HG02571 (cell line): ENCODE data around the gene F9.
"Not testable (repeated sequence)": the region's sequence is repeated elsewhere in the genome, so short reads cannot be mapped to it uniquely, and the experiment has no call there.

Experiments used
- ATAC-seq: cut with Tn5 transposase; IDR thresholded peaks from one replicate; pipeline ENCODE4 v1.9.1; 2021; ENCODE audit warnings: mild to moderate bottlenecking, moderate library complexity; ENCODE audit not compliant: unreplicated experiment

F9 gene

GRCh38 chrX:139530550-139530949 is at the start of gene F9:
Gene F9, plus strand, starts transcription at chrX:139530739. Its CDS starts 26 bp downstream, at chrX:139530765.
- no peak for ATAC-seq

- ATAC-seq, result no peak
Measured at GRCh38 chrX:139483699-139484098, 46.8 kb upstream of the F9 start.

- no peak for ATAC-seq
Measured at GRCh38 chrX:139484591-139484990, 45.9 kb upstream of the F9 start.

GRCh38 chrX:139495324-139495723 is 35.2 kb upstream of the F9 start:
- ATAC-seq, result no peak

- ATAC-seq, result no peak
Measured at GRCh38 chrX:139506333-139506732, 24.2 kb upstream of the F9 start.

- ATAC-seq, result no peak
Measured at GRCh38 chrX:139508099-139508498, 22.4 kb upstream of the F9 start.

- no peak for ATAC-seq
Measured at GRCh38 chrX:139518475-139518874, 12.1 kb upstream of the F9 start.

GRCh38 chrX:139528829-139529228 is 1.7 kb upstream of the F9 start:
- ATAC-seq, result not testable (repeated sequence)

- no peak for ATAC-seq
Measured at GRCh38 chrX:139532834-139533233, 2.3 kb downstream of the F9 start.

- no peak for ATAC-seq
Measured at GRCh38 chrX:139533444-139533843, 2.9 kb downstream of the F9 start.

- no peak for ATAC-seq
Measured at GRCh38 chrX:139538907-139539790, 8.6 kb downstream of the F9 start.

- ATAC-seq, result no peak
Measured at GRCh38 chrX:139542652-139543051, 12.1 kb downstream of the F9 start.

- ATAC-seq, result no peak
Measured at GRCh38 chrX:139543920-139544319, 13.4 kb downstream of the F9 start.

- ATAC-seq, result no peak
Measured at GRCh38 chrX:139544591-139544990, 14.1 kb downstream of the F9 start.

GRCh38 chrX:139554376-139554775 is 23.8 kb downstream of the F9 start:
- ATAC-seq, result peak; percentile 5

GRCh38 chrX:139554991-139555675 is 24.6 kb downstream of the F9 start:
- ATAC-seq, result no peak

- no peak for ATAC-seq
Measured at GRCh38 chrX:139559383-139560042, 29.0 kb downstream of the F9 start.

GRCh38 chrX:139560221-139560620 is 29.7 kb downstream of the F9 start:
- ATAC-seq, result no peak

- ATAC-seq, result no peak
Measured at GRCh38 chrX:139563251-139563650, 32.7 kb downstream of the F9 start.

- no peak for ATAC-seq
Measured at GRCh38 chrX:139566981-139567380, 36.4 kb downstream of the F9 start.

GRCh38 chrX:139581068-139581467 is 50.5 kb downstream of the F9 start:
- no peak for ATAC-seq

GRCh38 chrX:139585613-139586012 is 55.1 kb downstream of the F9 start:
- no peak for ATAC-seq
